B cell (primary cell): ENCODE measurements around the gene HBG2. TPM values are rescaled to one million over a fixed set of nuclear protein-coding genes. Genes with fewer than 3 reads are reported as not detected.

Experiments used
- ATAC-seq: fragments of 200-7000 bp; cut with Tn5 transposase; one replicate; pipeline ENCODE4 v1.10.0; 2021; ENCODE audit warnings: low read depth, mild to moderate bottlenecking, moderate number of reproducible peaks, moderate library complexity
- CTCF ChIA-PET: fragments of 350-600 bp; sonication (Branson Sonifier 250); formaldehyde crosslinking; loops from one replicate; lab custom pipeline; 2021; ENCODE audit warnings: antibody characterized with exemption, inconsistent platforms; lab: Charles Lee
- POLR2A ChIA-PET: fragments of 350-600 bp; sonication (Branson Sonifier 250); formaldehyde crosslinking; loops from one replicate; lab custom pipeline; 2021; ENCODE audit warnings: antibody characterized with exemption; lab: Charles Lee
- DNase-seq: peaks from one replicate; pipeline ENCODE4 v3.0.0; 2013
- H2AFZ ChIP-seq: 2 replicates; pipeline ENCODE4 v1.6.1; 2012; ENCODE audit warnings: mild to moderate bottlenecking, low read depth, low read length; ENCODE audit not compliant: insufficient read depth, poor library complexity, severe bottlenecking
- H3K27ac ChIP-seq, 2 donors: 1 replicate in 1 of 2; 2 replicates in 1 of 2; pipeline ENCODE4 v1.5.1; 2012 to 2013; ENCODE audit warnings: low read length in 2 of 2, mild to moderate bottlenecking in 2 of 2, moderate library complexity in 1 of 2
- H3K27me3 ChIP-seq, 4 experiments: fragments of 200-600 bp in 1 of 4; sonication (generic) in 1 of 4; replicated peaks in 1 of 4; 1 replicate in 2 of 4; 2 replicates in 2 of 4; pipeline versions ENCODE4 v1.6.1 to v1.7.0; 2013 to 2016; ENCODE audit warnings: low read length in 3 of 4, mild to moderate bottlenecking in 2 of 4, mixed read lengths in 1 of 4, moderate library complexity in 1 of 4; ENCODE audit not compliant: insufficient read depth in 4 of 4, control insufficient read depth in 3 of 4; ENCODE audit errors: control extremely low read depth in 1 of 4
- H3K36me3 ChIP-seq, 2 experiments: replicated peaks in 1 of 2; 1 replicate in 1 of 2; 2 replicates in 1 of 2; pipeline versions ENCODE4 v1.6.1 to v1.7.1; 2013; ENCODE audit warnings: low read length in 1 of 2; ENCODE audit not compliant: insufficient read depth in 2 of 2, control insufficient read depth in 1 of 2; ENCODE audit errors: control extremely low read depth in 1 of 2, extremely low read depth in 1 of 2
- H3K4me1 ChIP-seq, 2 donors: fragments of 200-600 bp in 1 of 2; sonication (generic) in 1 of 2; 1 replicate in 1 of 2; 2 replicates in 1 of 2; pipeline versions ENCODE4 v1.5.1 to v1.6.1; 2013 to 2017; ENCODE audit warnings: low read length in 2 of 2; ENCODE audit not compliant: control insufficient read depth in 2 of 2, insufficient read depth in 2 of 2
- H3K4me2 ChIP-seq: replicated peaks from 2 replicates; pipeline ENCODE3; 2012; ENCODE audit warnings: mild to moderate bottlenecking, low read depth, low read length; ENCODE audit not compliant: poor library complexity, severe bottlenecking
- H3K4me3 ChIP-seq, 5 experiments: fragments of 200-600 bp in 1 of 5; sonication (generic) in 1 of 5; 1 replicate in 3 of 5; 2 replicates in 2 of 5; pipeline versions ENCODE4 v1.5.1 to v1.7.0; 2011 to 2016; ENCODE audit warnings: low read length in 4 of 5, mild to moderate bottlenecking in 4 of 5, low read depth in 2 of 5, control low read depth in 1 of 5, moderate library complexity in 1 of 5; ENCODE audit not compliant: insufficient read depth in 1 of 5; ENCODE audit errors: control extremely low read depth in 1 of 5, extremely low read depth in 1 of 5
- H3K79me2 ChIP-seq: fragments of 200-600 bp; sonication (generic); one replicate; pipeline ENCODE4 v1.6.0; 2016; ENCODE audit warnings: low read length; ENCODE audit not compliant: control insufficient read depth, insufficient read depth
- H3K9ac ChIP-seq: fragments of 200-600 bp; sonication (generic); 2 replicates; pipeline ENCODE4 v1.6.1; 2017; ENCODE audit warnings: mild to moderate bottlenecking, low read length, moderate library complexity
- H3K9me3 ChIP-seq, 3 donors: one replicate each; pipeline versions ENCODE4 v1.6.1 to v1.7.1; 2013; ENCODE audit warnings: low read length in 2 of 3; ENCODE audit not compliant: control insufficient read depth in 2 of 3, insufficient read depth in 1 of 3; ENCODE audit errors: control extremely low read depth in 1 of 3
- H4K20me1 ChIP-seq: 2 replicates; pipeline ENCODE4 v1.6.0; 2012; ENCODE audit warnings: mild to moderate bottlenecking, low read length; ENCODE audit not compliant: insufficient read depth, control insufficient read depth, poor library complexity, severe bottlenecking
- H3K27ac Mint-ChIP-seq: one replicate; pipeline ENCODE4 v1.8.0; 2021; ENCODE audit warnings: mixed read lengths
- H3K27me3 Mint-ChIP-seq: one replicate; pipeline ENCODE4 v1.8.0; 2021; ENCODE audit warnings: mixed read lengths
- H3K4me1 Mint-ChIP-seq: one replicate; pipeline ENCODE4 v1.8.0; 2021; ENCODE audit warnings: mixed read lengths
- H3K4me3 Mint-ChIP-seq: one replicate; pipeline ENCODE4 v1.8.0; 2021; ENCODE audit warnings: mixed read lengths
- H3K9me3 Mint-ChIP-seq: one replicate; pipeline ENCODE4 v1.8.0; 2022; ENCODE audit warnings: mixed read lengths; ENCODE audit not compliant: insufficient read depth
- CTCF ChIP-seq: fragments of 200-600 bp; IDR thresholded peaks from one replicate; pipeline ENCODE4 v1.8.0; 2022; ENCODE audit warnings: antibody characterized with exemption, mild to moderate bottlenecking
- EZH2 ChIP-seq: IDR thresholded peaks from 2 replicates; pipeline ENCODE4 v1.6.1; 2012; ENCODE audit warnings: borderline replicate concordance, low read depth, mild to moderate bottlenecking, moderate library complexity, low read length; ENCODE audit not compliant: insufficient read depth, poor library complexity, severe bottlenecking
- WGBS: methylation state at CpG from one replicate; pipeline ENCODE4 v1.1.5; 2013; ENCODE audit warnings: missing lambda C conversion rate; ENCODE audit not compliant: insufficient coverage; 5-methylcytosine and 5-hydroxymethylcytosine counted together
- intact Hi-C: fragments of 100-400 bp; cut with micrococcal nuclease; formaldehyde crosslinking; loops from one replicate; pipeline ENCODE4 v1.10.0; 2022
- polyA plus RNA-seq: library from polyadenylated mRNA; depleted of rRNA; stranded (reverse); fragments of >200 nt; gene quantifications from 2 replicates; pipeline ENCODE4 v1.2.3, GENCODE V29; 2012
- total RNA-seq, 2 donors: library from RNA; stranded (reverse); fragments of 120-200 nt in 1 of 2; gene quantifications; 1 replicate in 1 of 2; 2 replicates in 1 of 2; pipeline versions ENCODE4 v1.2.3 to v1.2.4, GENCODE V29; 2013 to 2022

HBG2 gene
- total and polyA plus RNA-seq, 2 donors (not counting 1 experiment from before 2014, with no cell fraction given) = not detected

- Histone ChIP-seq H3K4me1 (no peaks in the 10 kb centered on the region), H2AFZ (no peak overlapping the region), H3K27me3 (no peaks in the 10 kb centered on the region), H3K9me3 (peaks cover 0 to 9% (median 0%) of the 10 kb centered on the region in 3 donors), H4K20me1 (no peaks in the 10 kb centered on the region), H3K27ac (no peak overlapping the region), H3K36me3 (no peaks in the 10 kb centered on the region), H3K4me3 (no peak overlapping the region), H3K4me2 (no peak overlapping the region), H3K9ac (no peak overlapping the region), H3K79me2 (no peaks in the 10 kb centered on the region)
- CTCF ChIA-PET = no interaction called here
- DNase-seq = no peak
- no peak for ATAC-seq
- no peaks in the 10 kb centered on the region for H3K9me3 Mint-ChIP-seq
- peaks cover 6% of the 10 kb centered on the region for H3K27me3 Mint-ChIP-seq
- intact Hi-C loops = no loop called here
- no CpG with 5 or more reads among the region's 6 CpGs for WGBS
- POLR2A ChIA-PET = no interaction called here
- H3K4me1 Mint-ChIP-seq = no peaks in the 10 kb centered on the region
- TF ChIP-seq CTCF (no peak), EZH2 (no peak)
- no peak overlapping the region for H3K27ac Mint-ChIP-seq
- no peak overlapping the region for H3K4me3 Mint-ChIP-seq
Measured at GRCh38 chr11:5224538-5225479, 29.8 kb downstream of the HBG2 start.

- TF ChIP-seq EZH2 (no peak), CTCF (no peak)
- no peak overlapping the region for H3K4me2 ChIP-seq
- no peak for DNase-seq
- POLR2A ChIA-PET = no interaction called here
- H3K4me3 ChIP-seq = no peak overlapping the region
- no peak overlapping the region for H3K4me3 Mint-ChIP-seq
- no CpG with 5 or more reads among the region's 1 CpG for WGBS
- no peak for ATAC-seq
- no peak overlapping the region for H3K27ac Mint-ChIP-seq
- no peaks in the 10 kb centered on the region for H3K4me1 ChIP-seq
- H3K9ac ChIP-seq = no peak overlapping the region
- H3K9me3 ChIP-seq = peaks cover 0 to 9% (median 0%) of the 10 kb centered on the region in 3 donors
- H3K27me3 ChIP-seq = no peaks in the 10 kb centered on the region
- H2AFZ ChIP-seq = no peak overlapping the region
- H4K20me1 ChIP-seq = no peaks in the 10 kb centered on the region
- intact Hi-C loops = no loop called here
- no peaks in the 10 kb centered on the region for H3K36me3 ChIP-seq
- H3K9me3 Mint-ChIP-seq = no peaks in the 10 kb centered on the region
- H3K27ac ChIP-seq = no peak overlapping the region
- H3K79me2 ChIP-seq = no peaks in the 10 kb centered on the region
- H3K4me1 Mint-ChIP-seq = no peaks in the 10 kb centered on the region
- H3K27me3 Mint-ChIP-seq = peaks cover 6% of the 10 kb centered on the region
- CTCF ChIA-PET = no interaction called here
Measured at GRCh38 chr11:5223686-5224085, 30.9 kb downstream of the HBG2 start.
